Effector memory CD4-positive, alpha-beta T cell (primary cell): ENCODE results near the gene HDC.

ENCODE experiments used
- DNase-seq, 3 donors: peaks; one replicate each; pipeline ENCODE4 v3.0.0-alpha.2; 2020
- H3K27ac ChIP-seq: 2 replicates; pipeline ENCODE4 v1.7.0; 2013; ENCODE audit warnings: mild to moderate bottlenecking, low read length, moderate library complexity; ENCODE audit not compliant: insufficient read depth, poor library complexity, severe bottlenecking
- H3K27me3 ChIP-seq: replicated peaks from 2 replicates; pipeline ENCODE4 v1.7.0; 2013; ENCODE audit warnings: mild to moderate bottlenecking, low read length; ENCODE audit not compliant: insufficient read depth, control insufficient read depth, poor library complexity, severe bottlenecking
- H3K36me3 ChIP-seq: 2 replicates; pipeline ENCODE4 v1.7.0; 2013; ENCODE audit warnings: mild to moderate bottlenecking, low read length, moderate library complexity; ENCODE audit not compliant: control insufficient read depth, insufficient read depth
- H3K4me1 ChIP-seq: 2 replicates; pipeline ENCODE4 v1.7.0; 2013; ENCODE audit warnings: low read length, mild to moderate bottlenecking; ENCODE audit not compliant: control insufficient read depth, insufficient read depth, poor library complexity, severe bottlenecking
- H3K4me3 ChIP-seq: 2 replicates; pipeline ENCODE4 v1.7.0; 2013; ENCODE audit warnings: low read length, low read depth, mild to moderate bottlenecking; ENCODE audit not compliant: insufficient read depth, poor library complexity, severe bottlenecking
- H3K9me3 ChIP-seq: 2 replicates; pipeline ENCODE4 v1.7.0; 2013; ENCODE audit warnings: mild to moderate bottlenecking, low read length, moderate library complexity; ENCODE audit not compliant: control insufficient read depth

The HDC gene

GRCh38 chr15:50244959-50245624, 20.4 kb downstream of the HDC start:
- H3K4me1 ChIP-seq = peaks cover 4% of the 10 kb centered on the region
- H3K27ac ChIP-seq = no peak overlapping the region
- DNase-seq = no peak
- H3K27me3 ChIP-seq = no peaks in the 10 kb centered on the region
- no peak overlapping the region for H3K4me3 ChIP-seq
- H3K9me3 ChIP-seq = no peaks in the 10 kb centered on the region
- no peaks in the 10 kb centered on the region for H3K36me3 ChIP-seq

- Histone ChIP-seq H3K4me1 (peaks cover 4% of the 10 kb centered on the region), H3K9me3 (no peaks in the 10 kb centered on the region), H3K36me3 (no peaks in the 10 kb centered on the region), H3K27me3 (no peaks in the 10 kb centered on the region), H3K27ac (no peak overlapping the region), H3K4me3 (no peak overlapping the region)
- no peak for DNase-seq
These were observed 21.4 kb downstream of the HDC start for GRCh38 chr15:50244153-50244552.

- Histone ChIP-seq H3K4me3 (no peak overlapping the region), H3K27me3 (no peaks in the 10 kb centered on the region), H3K9me3 (no peaks in the 10 kb centered on the region), H3K27ac (no peak overlapping the region), H3K36me3 (no peaks in the 10 kb centered on the region), H3K4me1 (no peaks in the 10 kb centered on the region)
- no peak for DNase-seq
These were observed 23.7 kb downstream of the HDC start for GRCh38 chr15:50241684-50242450.

GRCh38 chr15:50238255-50238654, 27.3 kb downstream of the HDC start:
- no peak overlapping the region for H3K27ac ChIP-seq
- H3K4me1 ChIP-seq = no peaks in the 10 kb centered on the region
- no peaks in the 10 kb centered on the region for H3K9me3 ChIP-seq
- H3K36me3 ChIP-seq = no peaks in the 10 kb centered on the region
- DNase-seq = no peak
- no peak overlapping the region for H3K4me3 ChIP-seq
- H3K27me3 ChIP-seq = no peaks in the 10 kb centered on the region

GRCh38 chr15:50236433-50236832, 29.1 kb downstream of the HDC start:
- Histone ChIP-seq H3K4me3 (no peak overlapping the region), H3K36me3 (no peaks in the 10 kb centered on the region), H3K4me1 (no peaks in the 10 kb centered on the region), H3K27ac (no peak overlapping the region), H3K27me3 (no peaks in the 10 kb centered on the region), H3K9me3 (no peaks in the 10 kb centered on the region)
- DNase-seq = no peak

- H3K9me3 ChIP-seq = no peaks in the 10 kb centered on the region
- no peaks in the 10 kb centered on the region for H3K27me3 ChIP-seq
- H3K4me3 ChIP-seq = no peak overlapping the region
- no peaks in the 10 kb centered on the region for H3K4me1 ChIP-seq
- no peak overlapping the region for H3K27ac ChIP-seq
- H3K36me3 ChIP-seq = no peaks in the 10 kb centered on the region
- no peak for DNase-seq
These were observed 29.7 kb downstream of the HDC start for GRCh38 chr15:50235794-50236193.

GRCh38 chr15:50234764-50235163, 30.8 kb downstream of the HDC start:
- Histone ChIP-seq H3K4me1 (no peaks in the 10 kb centered on the region), H3K27ac (no peak overlapping the region), H3K27me3 (no peaks in the 10 kb centered on the region), H3K9me3 (no peaks in the 10 kb centered on the region), H3K36me3 (no peaks in the 10 kb centered on the region), H3K4me3 (no peak overlapping the region)
- no peak for DNase-seq

- no peaks in the 10 kb centered on the region for H3K9me3 ChIP-seq
- H3K27ac ChIP-seq = no peak overlapping the region
- DNase-seq = no peak
- no peaks in the 10 kb centered on the region for H3K27me3 ChIP-seq
- no peak overlapping the region for H3K4me3 ChIP-seq
- H3K4me1 ChIP-seq = no peaks in the 10 kb centered on the region
- no peaks in the 10 kb centered on the region for H3K36me3 ChIP-seq
These were observed 32.3 kb downstream of the HDC start for GRCh38 chr15:50233192-50233736.

GRCh38 chr15:50232791-50233190, 32.7 kb downstream of the HDC start:
- Histone ChIP-seq H3K36me3 (no peaks in the 10 kb centered on the region), H3K27ac (no peak overlapping the region), H3K9me3 (no peaks in the 10 kb centered on the region), H3K4me1 (no peaks in the 10 kb centered on the region), H3K27me3 (no peaks in the 10 kb centered on the region), H3K4me3 (no peak overlapping the region)
- no peak for DNase-seq

- Histone ChIP-seq H3K36me3 (no peaks in the 10 kb centered on the region), H3K4me1 (no peaks in the 10 kb centered on the region), H3K9me3 (no peaks in the 10 kb centered on the region), H3K4me3 (no peak overlapping the region), H3K27ac (no peak overlapping the region), H3K27me3 (no peaks in the 10 kb centered on the region)
- DNase-seq = no peak
These were observed 33.8 kb downstream of the HDC start for GRCh38 chr15:50231761-50232160.
